OCI-LY1 (cell line): ENCODE data around the gene MECR.

Experiments
- EZH2 ChIP-seq: fragments of 200-600 bp; sonication (generic), shearing (Covaris generic); IDR thresholded peaks from 2 replicates; pipeline ENCODE4 v1.8.0; 2017; ENCODE audit warnings: borderline replicate concordance, mixed run types, mild to moderate bottlenecking, antibody characterized with exemption, low read length, moderate library complexity, mixed read lengths
- TF ChIP-seq, protein P1 (sequence below): fragments of 200-600 bp; sonication (generic), shearing (Covaris generic); IDR thresholded peaks from 2 replicates; pipeline ENCODE4 v1.5.1; 2017; ENCODE audit warnings: mild to moderate bottlenecking, antibody characterized with exemption, low read length, moderate library complexity, mixed read lengths

DNA sequence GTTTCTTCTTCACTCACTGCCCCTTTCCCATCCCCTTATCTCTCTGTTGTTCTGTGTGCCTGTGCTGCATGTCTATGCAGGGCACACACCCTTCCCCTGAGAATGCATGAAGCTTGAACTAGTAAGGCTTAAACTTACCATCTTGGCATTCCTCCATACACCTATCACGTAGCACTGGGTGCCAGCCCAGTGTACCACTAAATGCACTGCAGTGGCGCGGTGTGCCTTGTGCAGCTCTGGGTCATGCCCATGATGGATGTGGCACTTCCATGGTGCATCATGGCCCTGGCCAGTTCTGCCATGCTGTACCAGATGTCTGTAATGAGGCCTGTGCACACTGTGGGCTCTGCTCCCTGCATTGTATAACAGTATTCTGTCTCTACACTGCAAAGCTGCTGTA is 16.3 kb upstream of the MECR start:
- TF ChIP-seq, protein P1, sequence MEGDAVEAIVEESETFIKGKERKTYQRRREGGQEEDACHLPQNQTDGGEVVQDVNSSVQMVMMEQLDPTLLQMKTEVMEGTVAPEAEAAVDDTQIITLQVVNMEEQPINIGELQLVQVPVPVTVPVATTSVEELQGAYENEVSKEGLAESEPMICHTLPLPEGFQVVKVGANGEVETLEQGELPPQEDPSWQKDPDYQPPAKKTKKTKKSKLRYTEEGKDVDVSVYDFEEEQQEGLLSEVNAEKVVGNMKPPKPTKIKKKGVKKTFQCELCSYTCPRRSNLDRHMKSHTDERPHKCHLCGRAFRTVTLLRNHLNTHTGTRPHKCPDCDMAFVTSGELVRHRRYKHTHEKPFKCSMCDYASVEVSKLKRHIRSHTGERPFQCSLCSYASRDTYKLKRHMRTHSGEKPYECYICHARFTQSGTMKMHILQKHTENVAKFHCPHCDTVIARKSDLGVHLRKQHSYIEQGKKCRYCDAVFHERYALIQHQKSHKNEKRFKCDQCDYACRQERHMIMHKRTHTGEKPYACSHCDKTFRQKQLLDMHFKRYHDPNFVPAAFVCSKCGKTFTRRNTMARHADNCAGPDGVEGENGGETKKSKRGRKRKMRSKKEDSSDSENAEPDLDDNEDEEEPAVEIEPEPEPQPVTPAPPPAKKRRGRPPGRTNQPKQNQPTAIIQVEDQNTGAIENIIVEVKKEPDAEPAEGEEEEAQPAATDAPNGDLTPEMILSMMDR = no peak
- TF ChIP-seq EZH2 = no peak
